Tibial nerve (tissue), 4 donors: ENCODE results near the gene DCXR. TPM values are rescaled to one million over a fixed set of nuclear protein-coding genes. Genes with fewer than 3 reads are reported as not detected.

Experiments
- DNase-seq, 2 donors: peaks; one replicate each; pipeline ENCODE4 v3.0.0-alpha.2; 2019; ENCODE audit warnings: low spot score in 2 of 2
- H3K27ac ChIP-seq, 4 donors: fragments of 200-600 bp; sonication (generic) in 3 of 4; one replicate each; pipeline ENCODE4 v1.5.1; 2017 to 2019; ENCODE audit warnings: mild to moderate bottlenecking in 1 of 4
- H3K27me3 ChIP-seq, 2 donors: fragments of 200-600 bp; sonication (generic) in 1 of 2; one replicate each; pipeline versions ENCODE4 v1.5.1 to v1.6.0; 2017 to 2019
- H3K36me3 ChIP-seq, 3 donors: fragments of 200-600 bp; sonication (generic); one replicate each; pipeline ENCODE4 v1.5.1; 2018 to 2019
- H3K4me1 ChIP-seq, 4 donors: fragments of 200-600 bp; sonication (generic) in 3 of 4; one replicate each; pipeline ENCODE4 v1.5.1; 2017 to 2019
- H3K4me3 ChIP-seq, 4 donors: fragments of 200-600 bp; sonication (generic) in 3 of 4; one replicate each; pipeline ENCODE4 v1.5.1; 2017 to 2019; ENCODE audit warnings: mild to moderate bottlenecking in 1 of 4, moderate library complexity in 1 of 4
- H3K9me3 ChIP-seq, 4 donors: fragments of 200-600 bp; sonication (generic) in 3 of 4; one replicate each; pipeline ENCODE4 v1.5.1; 2017 to 2019
- EP300 ChIP-seq, 2 donors: sonication (generic); formaldehyde crosslinking; IDR thresholded peaks; one replicate each; pipeline ENCODE4 v1.6.1; 2017; ENCODE audit warnings: antibody characterized with exemption in 2 of 2, mild to moderate bottlenecking in 1 of 2
- POLR2A ChIP-seq, 2 donors: fragments of 450-650 bp; IDR thresholded peaks; one replicate each; pipeline ENCODE4 v1.6.1; 2017; ENCODE audit warnings: antibody characterized with exemption in 2 of 2, mild to moderate bottlenecking in 2 of 2, moderate library complexity in 2 of 2
- WGBS, 2 donors: methylation state at CpG; one replicate each; pipeline ENCODE4 v1.1.5; 2018; 5-methylcytosine and 5-hydroxymethylcytosine counted together
- total RNA-seq, 4 donors: library from RNA; depleted of rRNA; stranded (reverse); fragments of >200 nt; gene quantifications; one replicate each; pipeline ENCODE4 v1.1.0, GENCODE V29; 2016
- TF ChIP-seq, protein P1 (sequence below), 5 experiments: fragments of 200-600 bp in 3 of 5; fragments of 450-650 bp in 2 of 5; sonication (generic) in 3 of 5; IDR thresholded peaks; one replicate each; pipeline ENCODE4 v1.5.1; 2016 to 2019; ENCODE audit warnings: antibody characterized with exemption in 5 of 5, mild to moderate bottlenecking in 3 of 5, moderate library complexity in 2 of 5

Gene DCXR
- total RNA-seq, 4 donors from 2014 or later, result 236 to 347 (median 269) TPM

DNA sequence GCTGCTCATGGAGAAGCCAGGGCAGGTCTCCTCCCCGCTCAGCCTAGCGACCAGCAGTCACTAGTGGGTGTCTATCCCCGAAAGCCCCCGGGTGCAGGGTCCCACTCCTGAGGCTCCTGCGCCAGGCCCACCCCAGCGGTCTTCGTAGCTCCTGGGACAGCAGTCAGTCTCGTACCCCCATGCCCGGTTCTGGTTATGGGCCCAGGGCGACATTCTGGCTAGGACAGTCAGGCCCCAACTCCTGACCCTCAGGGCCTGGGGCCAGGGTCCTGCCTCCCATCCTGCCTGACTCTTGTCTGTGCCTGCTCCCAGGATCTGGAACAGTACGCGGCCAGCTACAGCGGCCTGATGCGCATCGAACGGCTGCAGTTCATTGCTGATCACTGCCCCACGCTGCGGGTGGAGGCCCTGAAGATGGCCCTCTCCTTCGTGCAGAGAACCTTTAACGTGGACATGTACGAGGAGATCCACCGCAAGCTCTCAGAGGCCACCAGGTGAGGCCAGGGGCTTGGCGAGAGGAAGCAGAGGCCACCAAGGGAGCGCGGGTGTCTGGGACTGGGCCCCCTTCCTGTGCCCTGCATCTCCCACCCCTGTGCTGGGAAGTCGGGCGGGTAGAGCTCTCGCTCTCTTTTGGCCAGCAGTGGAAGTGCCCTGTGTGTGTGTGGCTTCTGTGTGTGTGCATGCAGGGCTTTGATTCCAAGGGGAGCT, 16.2 kb upstream of the DCXR start:
- H3K4me1 ChIP-seq, result peaks cover 3 to 55% (median 19%) of the 10 kb centered on the region in 4 donors
- H3K27me3 ChIP-seq, result no peaks in the 10 kb centered on the region
- H3K4me3 ChIP-seq, result no peak overlapping the region
- H3K36me3 ChIP-seq, result peaks cover 0 to 76% (median 23%) of the 10 kb centered on the region in 3 donors
- H3K27ac ChIP-seq, result no peak overlapping the region
- no peaks in the 10 kb centered on the region for H3K9me3 ChIP-seq
- no peak for DNase-seq
- TF ChIP-seq, protein P1, sequence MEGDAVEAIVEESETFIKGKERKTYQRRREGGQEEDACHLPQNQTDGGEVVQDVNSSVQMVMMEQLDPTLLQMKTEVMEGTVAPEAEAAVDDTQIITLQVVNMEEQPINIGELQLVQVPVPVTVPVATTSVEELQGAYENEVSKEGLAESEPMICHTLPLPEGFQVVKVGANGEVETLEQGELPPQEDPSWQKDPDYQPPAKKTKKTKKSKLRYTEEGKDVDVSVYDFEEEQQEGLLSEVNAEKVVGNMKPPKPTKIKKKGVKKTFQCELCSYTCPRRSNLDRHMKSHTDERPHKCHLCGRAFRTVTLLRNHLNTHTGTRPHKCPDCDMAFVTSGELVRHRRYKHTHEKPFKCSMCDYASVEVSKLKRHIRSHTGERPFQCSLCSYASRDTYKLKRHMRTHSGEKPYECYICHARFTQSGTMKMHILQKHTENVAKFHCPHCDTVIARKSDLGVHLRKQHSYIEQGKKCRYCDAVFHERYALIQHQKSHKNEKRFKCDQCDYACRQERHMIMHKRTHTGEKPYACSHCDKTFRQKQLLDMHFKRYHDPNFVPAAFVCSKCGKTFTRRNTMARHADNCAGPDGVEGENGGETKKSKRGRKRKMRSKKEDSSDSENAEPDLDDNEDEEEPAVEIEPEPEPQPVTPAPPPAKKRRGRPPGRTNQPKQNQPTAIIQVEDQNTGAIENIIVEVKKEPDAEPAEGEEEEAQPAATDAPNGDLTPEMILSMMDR (IDR thresholded peaks at IDR 0.05), result no peak
- TF ChIP-seq EP300 (IDR thresholded peaks at IDR 0.05), result no peak
- TF ChIP-seq POLR2A (IDR thresholded peaks at IDR 0.05), result no peak
- 90 to 91% methylated on average over 18 to 26 of the region's 28 CpGs for WGBS, 2 donors

DNA sequence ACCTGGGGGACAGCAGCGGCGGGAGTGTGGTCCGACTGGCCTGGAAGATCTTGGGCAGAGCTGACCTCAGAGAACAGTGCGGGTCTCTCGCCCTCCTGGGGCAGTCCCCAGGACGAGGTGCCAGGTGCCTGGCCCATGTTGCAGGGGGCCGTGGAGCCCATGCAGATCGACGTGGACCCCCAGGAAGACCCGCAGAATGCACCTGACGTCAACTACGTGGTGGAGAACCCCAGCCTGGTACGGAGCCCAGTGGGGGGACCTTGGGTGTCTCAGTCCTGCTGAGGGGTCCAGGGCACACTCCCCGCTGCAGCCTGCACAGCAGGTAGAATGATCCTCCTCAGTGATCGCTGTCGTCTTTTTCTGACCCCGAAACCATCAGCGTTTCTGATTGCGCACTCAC, 15.6 kb upstream of the DCXR start:
- DNase-seq, result no peak
- Histone ChIP-seq H3K4me3 (peak overlapping the region in 2 of 4 donors; percentile 69 to 95), H3K27ac (peak overlapping the region in 1 of 4 donors; percentile 90), H3K27me3 (no peaks in the 10 kb centered on the region), H3K4me1 (peaks cover 3 to 61% (median 19%) of the 10 kb centered on the region in 4 donors), H3K36me3 (peaks cover 0 to 76% (median 23%) of the 10 kb centered on the region in 3 donors), H3K9me3 (no peaks in the 10 kb centered on the region)
- TF ChIP-seq, protein P1 (IDR thresholded peaks at IDR 0.05), result no peak
- TF ChIP-seq POLR2A (IDR thresholded peaks at IDR 0.05), result no peak
- no peak for TF ChIP-seq EP300 (IDR thresholded peaks at IDR 0.05)
- 87 to 90% methylated on average over 12 to 19 of the region's 19 CpGs for WGBS, 2 donors

DNA sequence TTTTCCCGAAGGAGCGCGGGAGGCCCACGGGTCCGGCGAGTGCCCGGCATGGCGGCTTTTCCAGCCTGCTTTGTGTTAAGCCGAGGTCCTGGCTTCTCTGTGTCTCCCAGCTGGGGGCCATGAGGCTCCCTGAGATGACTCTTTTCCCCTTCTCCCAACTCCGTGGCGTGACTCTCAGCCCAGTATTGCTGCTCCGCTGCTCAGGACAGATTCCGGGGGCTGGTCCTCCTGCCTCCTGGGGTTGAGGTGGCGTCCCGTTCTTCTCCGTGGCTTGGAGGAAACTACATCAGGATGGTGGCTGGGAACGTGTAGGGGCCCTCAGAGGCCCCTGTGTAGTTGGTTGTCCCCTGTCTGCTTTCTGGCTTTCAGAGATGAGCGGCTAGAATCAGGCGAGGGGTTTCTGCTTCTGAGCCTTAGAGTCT, 15.2 kb upstream of the DCXR start:
- Histone ChIP-seq H3K27ac (peak overlapping the region in 3 of 4 donors; percentile 15 to 90 (median 71)), H3K27me3 (no peaks in the 10 kb centered on the region), H3K9me3 (no peaks in the 10 kb centered on the region), H3K4me3 (peak overlapping the region; percentile 69 to 95 (median 78)), H3K4me1 (peaks cover 3 to 62% (median 19%) of the 10 kb centered on the region in 4 donors), H3K36me3 (peaks cover 3 to 76% (median 23%) of the 10 kb centered on the region in 3 donors)
- no peak for DNase-seq
- no peak for TF ChIP-seq POLR2A (IDR thresholded peaks at IDR 0.05)
- TF ChIP-seq, protein P1 (IDR thresholded peaks at IDR 0.05), result no peak
- no peak for TF ChIP-seq EP300 (IDR thresholded peaks at IDR 0.05)
- 26 to 30% methylated on average over 18 of the region's 19 CpGs for WGBS, 2 donors

DNA sequence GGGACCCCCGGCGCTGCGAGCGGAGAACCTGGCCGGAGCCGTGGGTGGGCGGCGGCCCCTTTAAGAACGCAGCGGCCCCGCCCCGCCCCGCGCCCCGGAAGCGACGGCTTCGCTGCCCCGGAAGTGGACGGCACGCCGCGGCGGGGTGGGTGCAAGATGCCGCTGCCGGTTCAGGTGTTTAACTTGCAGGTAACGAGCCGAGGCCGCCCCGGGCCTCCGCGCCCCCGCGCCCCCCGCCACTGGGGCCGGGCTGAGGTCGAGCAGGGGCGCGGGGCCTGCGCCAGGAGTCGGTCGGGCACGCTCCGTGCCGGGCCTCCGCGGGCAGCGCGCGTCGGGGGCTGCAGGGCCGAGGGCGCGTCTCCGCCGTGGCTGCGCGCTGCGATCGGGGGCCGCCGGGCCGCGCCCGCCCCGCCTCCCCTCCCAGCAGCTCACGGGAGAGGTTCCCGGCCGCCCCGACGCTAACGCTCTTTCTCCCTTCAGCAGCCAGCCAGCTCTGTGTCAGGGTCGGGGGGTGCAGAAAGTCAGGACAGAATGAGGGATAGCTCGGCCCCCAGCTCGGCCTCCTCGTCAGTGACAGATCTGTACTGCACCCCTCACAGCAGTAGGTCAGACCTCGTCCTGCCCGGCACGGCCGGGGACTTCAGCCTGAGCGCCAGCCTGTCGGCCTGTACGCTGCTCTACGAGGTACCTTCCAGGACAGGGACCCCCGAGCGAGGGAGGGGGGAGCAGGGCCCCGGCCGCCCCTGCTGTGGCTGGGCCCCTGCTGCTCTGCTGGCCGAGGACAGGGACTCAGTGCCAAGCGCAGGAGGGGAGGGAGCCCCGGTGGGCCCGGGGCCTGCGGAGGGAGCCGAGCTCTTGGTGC, 14.5 kb upstream of the DCXR start, which contains the start of the genes GPS1 and RFNG:
TSS of gene GPS1 (plus strand) at position 123 of the 862 bp plus-strand sequence. CDS start at position 157, 34 bp downstream.
TSS of gene RFNG (minus strand) at position 36 of the 862 bp plus-strand sequence. CDS start 45 bp downstream, outside the sequence.
- Histone ChIP-seq H3K9me3 (no peaks in the 10 kb centered on the region), H3K36me3 (peaks cover 3 to 76% (median 18%) of the 10 kb centered on the region in 3 donors), H3K27me3 (no peaks in the 10 kb centered on the region), H3K4me1 (peaks cover 3 to 62% (median 19%) of the 10 kb centered on the region in 4 donors), H3K27ac (peak within 1 kb of the TSS; percentile 65 to 90 (median 72)), H3K4me3 (peak within 1 kb of the TSS; percentile 69 to 95 (median 78))
- TF ChIP-seq POLR2A (IDR thresholded peaks at IDR 0.05) (peak; percentile 9 to 47), EP300 (IDR thresholded peaks at IDR 0.05) (peak in 1 of 2 donors; percentile 48)
- TF ChIP-seq, protein P1 (IDR thresholded peaks at IDR 0.05), result peak in 1 of 5 experiments; percentile 8
- DNase-seq, result peak; percentile 64 to 66
- 0 to 2% methylated on average over 8 to 13 of the region's 94 CpGs for WGBS, 2 donors
